HG03457 (cell line): Measurements from ENCODE around the gene KRTAP1-1.
"Not testable (repeated sequence)": the region's sequence is repeated elsewhere in the genome, so short reads cannot be mapped to it uniquely, and the experiment has no call there.

Experiments used
- ATAC-seq: cut with Tn5 transposase; IDR thresholded peaks from one replicate; pipeline ENCODE4 v1.9.1; 2021; ENCODE audit warnings: moderate number of reproducible peaks; ENCODE audit not compliant: unreplicated experiment

Gene KRTAP1-1

DNA sequence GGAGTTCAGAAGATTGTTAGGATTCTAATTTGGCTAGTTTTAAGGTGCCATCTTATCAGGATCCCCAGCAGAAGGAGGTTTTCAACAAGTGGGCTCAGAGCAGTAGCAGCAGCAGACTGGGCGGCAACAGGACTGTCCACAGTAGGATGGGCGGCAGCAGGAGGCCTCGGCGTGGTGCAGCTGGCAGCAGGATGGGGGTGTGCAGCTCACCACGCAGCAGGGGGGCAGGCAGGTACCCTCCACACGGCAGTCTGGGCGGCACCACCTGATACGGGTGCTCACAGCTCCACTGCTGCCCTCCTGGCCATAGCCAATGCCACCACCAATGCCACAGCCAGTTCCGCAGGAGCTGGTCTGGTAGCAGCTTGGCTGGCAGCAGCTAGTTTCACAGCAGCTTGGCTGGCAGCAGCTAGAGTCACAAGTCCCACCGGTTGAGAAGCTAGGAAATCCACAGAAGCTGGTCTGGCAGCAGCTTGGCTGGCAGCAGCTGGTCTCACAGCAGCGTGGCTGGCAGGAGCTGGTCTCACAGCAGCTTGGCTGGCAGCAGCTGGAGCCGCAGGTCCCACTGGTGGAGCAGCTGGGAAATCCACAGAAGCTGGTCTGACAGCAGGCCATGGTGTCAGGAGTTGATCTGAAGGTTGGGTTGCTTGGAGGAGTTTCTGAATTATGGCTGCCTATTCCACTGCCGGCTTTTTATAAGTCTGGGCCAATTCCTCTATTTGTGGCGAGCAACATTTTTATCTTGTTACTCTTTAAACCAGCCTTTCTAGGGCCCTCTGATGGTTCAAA is at the start of gene KRTAP1-1:
Gene KRTAP1-1 (minus strand): TSS at position 668 of the 789 bp plus-strand sequence. CDS start 53 bp downstream, at position 615.
- not testable (repeated sequence) for ATAC-seq

DNA sequence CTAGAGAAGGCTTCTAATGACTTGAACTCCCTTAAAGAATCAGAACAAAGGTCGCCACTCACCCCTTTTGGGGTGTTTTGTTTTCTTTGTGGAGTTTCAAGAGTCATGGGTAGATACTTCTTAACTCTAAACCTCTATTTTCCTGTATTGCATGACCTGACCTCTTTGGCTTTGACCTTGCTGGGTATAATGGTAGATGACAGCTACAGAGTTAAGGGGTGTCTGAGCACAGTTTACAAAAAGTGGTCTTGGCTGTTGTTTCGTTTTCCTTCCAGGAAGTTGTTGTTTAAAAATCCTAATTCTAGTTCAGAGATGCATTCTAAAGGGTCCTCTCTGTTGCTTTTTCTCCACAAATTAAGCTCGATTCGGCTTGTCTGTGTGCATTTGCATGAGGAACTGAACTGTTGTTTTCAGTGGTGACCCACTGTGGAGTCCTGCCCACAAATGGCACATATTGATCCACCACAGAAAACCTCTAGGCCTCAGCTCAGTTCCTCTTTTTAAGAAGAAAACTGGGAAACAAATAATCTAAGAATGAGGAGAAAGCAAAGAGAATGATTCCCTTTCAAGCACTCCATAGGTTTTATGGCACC is 47.6 kb upstream of the KRTAP1-1 start:
- not testable (repeated sequence) for ATAC-seq

DNA sequence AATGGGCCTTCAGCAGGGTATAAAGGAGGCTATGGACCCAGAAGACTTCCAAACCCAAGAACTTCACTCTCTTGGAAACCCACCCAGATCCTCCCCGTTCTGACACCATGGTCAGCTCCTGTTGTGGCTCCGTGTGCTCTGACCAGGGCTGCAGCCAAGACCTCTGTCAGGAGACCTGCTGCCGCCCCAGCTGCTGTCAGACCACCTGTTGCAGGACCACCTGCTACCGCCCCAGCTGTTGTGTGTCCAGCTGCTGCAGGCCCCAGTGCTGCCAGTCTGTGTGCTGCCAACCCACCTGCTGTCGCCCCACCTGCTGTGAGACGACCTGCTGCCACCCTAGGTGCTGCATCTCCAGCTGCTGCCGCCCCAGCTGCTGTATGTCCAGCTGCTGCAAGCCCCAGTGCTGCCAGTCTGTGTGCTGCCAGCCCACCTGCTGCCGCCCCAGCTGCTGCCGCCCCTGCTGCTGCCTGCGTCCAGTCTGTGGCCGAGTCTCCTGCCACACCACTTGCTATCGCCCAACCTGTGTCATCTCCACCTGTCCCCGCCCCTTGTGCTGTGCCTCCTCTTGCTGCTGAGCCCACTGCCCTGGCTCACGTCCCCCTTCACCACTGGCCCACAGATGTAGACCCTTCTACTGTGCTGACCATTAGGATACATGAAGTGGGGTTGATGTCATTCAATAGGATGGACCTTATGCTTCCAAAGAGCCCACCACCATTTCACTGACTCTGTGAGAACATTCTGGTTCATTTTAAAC is 43.0 kb upstream of the KRTAP1-1 start, which contains the start of gene KRTAP4-7:
Gene KRTAP4-7 (plus strand): TSS at position 51 of the 757 bp plus-strand sequence. CDS start 57 bp downstream, at position 108.
- ATAC-seq = not testable (repeated sequence)

GRCh38 chr17:41083427-41083826 is 42.2 kb upstream of the KRTAP1-1 start:
- not testable (repeated sequence) for ATAC-seq

- ATAC-seq = no peak
Measured at GRCh38 chr17:41082626-41083025, 41.4 kb upstream of the KRTAP1-1 start.

DNA sequence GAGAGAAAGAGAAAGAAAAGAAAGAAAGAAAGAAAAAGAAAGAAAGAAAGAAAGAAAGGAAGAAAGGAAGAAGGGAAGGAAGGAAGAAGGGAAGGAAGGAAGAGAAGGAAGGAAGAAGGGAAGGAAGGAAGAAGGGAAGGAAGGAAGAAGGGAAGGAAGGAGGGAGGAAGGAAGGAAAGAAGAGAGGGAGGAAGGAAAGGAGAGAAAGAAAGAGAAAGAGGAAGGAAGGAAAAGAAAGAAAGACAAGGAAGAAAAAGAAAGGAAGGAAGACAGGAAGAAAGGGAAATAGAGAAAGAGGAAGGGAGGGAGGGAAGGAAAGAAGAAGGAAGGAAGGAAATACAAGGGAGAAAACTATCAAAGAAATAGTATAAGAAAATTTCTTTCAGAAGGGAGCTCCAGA is 35.5 kb upstream of the KRTAP1-1 start:
- ATAC-seq = no peak

GRCh38 chr17:41073676-41074075 is 32.4 kb upstream of the KRTAP1-1 start:
- no peak for ATAC-seq

DNA sequence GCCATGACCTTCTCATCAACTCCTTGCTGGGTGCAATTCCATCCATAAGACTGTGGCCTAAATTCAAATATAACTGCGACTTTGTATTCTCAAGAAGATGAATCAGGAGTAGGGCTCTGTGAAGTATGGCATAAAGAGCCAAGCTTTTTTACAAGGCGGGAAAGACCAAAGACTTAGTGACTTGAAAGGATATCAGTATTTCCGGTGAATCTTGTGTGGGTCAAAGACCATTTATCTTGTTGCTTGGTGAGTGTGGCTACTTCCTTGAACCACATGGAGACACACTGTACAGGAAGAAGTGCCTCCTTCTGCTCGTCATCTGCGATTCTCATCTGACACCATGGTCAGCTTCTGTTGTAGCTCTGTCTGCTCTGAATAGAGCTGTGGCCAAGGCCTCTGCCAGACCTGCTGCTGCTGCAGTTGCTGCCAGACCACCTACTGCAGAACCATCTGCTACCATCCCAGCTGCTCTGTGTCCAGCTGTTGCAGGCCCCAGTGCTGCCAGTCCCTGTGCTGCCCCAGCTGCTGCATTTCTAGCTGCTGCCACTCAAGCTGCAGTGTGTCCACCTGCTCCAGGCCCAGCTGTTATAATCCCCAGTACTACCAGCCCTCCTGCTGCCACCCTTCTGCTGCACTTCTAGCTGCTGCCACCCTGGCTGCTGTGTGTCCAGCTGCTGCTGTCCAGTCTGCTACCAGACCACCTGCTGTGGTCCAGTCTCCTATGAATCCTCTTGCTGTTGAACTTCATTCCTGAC is 30.5 kb upstream of the KRTAP1-1 start:
- no peak for ATAC-seq

- no peak for ATAC-seq
Measured at GRCh38 chr17:41069031-41069430, 27.8 kb upstream of the KRTAP1-1 start.

DNA sequence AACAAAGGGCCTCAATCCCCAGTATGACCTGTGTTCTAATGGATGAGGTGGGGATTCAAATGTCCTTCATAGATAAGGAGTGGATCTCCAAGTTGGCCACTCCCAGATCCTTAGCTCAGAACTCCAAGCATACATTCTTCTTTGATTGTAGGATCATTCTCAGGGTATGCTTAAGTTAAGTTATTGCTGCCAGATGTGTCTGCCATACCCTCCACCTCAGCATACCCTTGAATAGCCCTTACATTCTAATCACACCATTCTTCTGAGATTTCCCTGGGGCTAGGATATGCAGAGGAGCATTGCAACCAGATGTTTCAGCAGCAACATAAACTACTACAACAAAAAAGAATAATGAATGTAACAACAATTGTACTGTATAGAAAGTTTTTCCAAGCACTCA is 26.0 kb upstream of the KRTAP1-1 start:
- ATAC-seq = no peak

GRCh38 chr17:41065829-41066624 is 24.8 kb upstream of the KRTAP1-1 start, which contains the start of gene KRTAP2-4:
Gene KRTAP2-4 (minus strand): TSS chr17:41065879. CDS start chr17:41065845, 34 bp downstream.
- ATAC-seq = no peak

DNA sequence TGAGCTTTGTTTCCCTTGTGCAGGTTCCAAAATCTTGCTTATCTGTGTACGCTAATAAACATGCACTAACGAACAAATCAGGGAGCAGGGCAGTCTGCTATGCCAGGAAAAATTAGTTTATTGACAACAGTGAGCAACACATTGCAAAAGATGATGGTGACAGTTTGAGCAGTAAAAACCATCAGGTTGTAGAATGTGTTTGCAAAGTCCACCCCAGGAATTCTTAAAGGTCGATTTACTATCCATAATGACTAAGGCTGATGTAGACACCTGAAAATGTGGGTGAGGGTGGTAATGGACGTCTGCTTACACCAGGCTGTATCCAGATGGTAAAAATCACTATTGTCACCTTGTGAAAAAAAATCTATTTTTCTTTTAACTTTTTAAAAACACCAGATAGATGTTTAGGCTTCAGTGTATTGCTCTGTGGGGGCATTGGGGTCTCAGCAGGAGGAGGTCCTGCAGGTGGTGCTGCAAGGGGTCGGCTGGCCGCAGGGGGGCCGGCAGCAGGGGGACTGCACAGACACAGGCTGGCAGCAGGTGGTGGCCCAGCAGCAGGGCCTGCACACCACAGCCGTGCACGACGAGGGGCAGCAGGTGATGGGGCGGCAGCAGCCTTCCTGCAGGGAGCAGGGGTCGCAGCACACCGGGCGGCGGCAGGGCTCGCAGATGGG is 23.9 kb upstream of the KRTAP1-1 start:
- ATAC-seq = not testable (repeated sequence)

DNA sequence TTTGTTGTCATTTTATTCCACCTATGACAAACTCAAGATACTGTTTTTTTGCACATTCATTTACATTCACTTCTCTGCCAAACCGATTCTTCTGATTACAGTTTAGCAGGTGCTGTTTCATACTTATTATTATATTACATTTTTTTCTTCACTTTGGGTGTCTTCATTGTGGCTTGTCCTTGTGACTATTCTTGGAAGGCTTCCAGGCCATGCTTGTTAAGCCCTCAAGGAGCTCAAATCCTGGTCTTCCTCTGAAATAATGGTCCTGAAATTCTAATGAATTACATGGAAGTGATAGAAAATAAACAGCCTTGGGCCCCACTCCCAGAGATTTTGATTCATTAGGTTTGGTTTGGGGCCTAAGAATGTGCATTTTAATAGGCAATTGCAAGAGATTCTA is 23.1 kb upstream of the KRTAP1-1 start:
- ATAC-seq = no peak

GRCh38 chr17:41063449-41063848 is 22.2 kb upstream of the KRTAP1-1 start:
- ATAC-seq = no peak

- no peak for ATAC-seq
Measured at GRCh38 chr17:41061964-41062363, 20.7 kb upstream of the KRTAP1-1 start.

- no peak for ATAC-seq
Measured at GRCh38 chr17:41060052-41060604, 18.9 kb upstream of the KRTAP1-1 start, which contains the start of gene KRTAP2-3. Gene KRTAP2-3 (minus strand): TSS chr17:41060114. CDS start chr17:41060050, 64 bp downstream.

DNA sequence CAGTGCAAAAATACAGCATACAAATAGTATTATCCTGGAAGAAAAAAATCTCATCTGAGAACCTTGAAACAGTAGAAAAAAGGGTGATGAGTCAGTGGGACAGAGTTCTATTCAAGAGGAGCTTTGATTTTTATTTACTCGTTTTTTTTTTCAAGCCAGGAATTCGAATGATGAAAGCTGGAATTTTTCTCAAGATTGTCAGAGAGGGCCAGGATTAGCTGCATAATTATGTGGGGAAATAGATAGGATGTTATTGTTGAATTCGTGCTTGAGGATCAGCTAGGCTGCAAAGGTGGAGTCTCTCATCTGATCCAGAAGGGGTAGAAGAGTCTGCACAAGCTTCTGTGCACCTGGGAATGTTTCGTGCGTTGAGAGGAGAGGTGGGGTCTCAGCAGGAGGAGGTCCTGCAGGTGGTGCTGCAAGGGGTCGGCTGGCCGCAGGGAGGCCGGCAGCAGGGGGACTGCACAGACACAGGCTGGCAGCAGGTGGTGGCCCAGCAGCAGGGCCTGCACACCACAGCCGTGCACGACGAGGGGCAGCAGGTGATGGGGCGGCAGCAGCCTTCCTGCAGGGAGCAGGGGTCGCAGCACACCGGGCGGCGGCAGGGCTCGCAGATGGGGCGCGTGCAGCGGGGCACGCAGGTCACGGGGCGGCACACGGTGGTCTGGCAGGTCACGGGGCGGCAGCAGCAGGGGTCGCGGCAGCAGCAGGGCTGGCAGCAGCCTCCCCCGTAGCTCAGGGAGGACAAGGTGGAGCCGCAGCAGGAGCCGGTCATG is 18.2 kb upstream of the KRTAP1-1 start:
- ATAC-seq = not testable (repeated sequence)

DNA sequence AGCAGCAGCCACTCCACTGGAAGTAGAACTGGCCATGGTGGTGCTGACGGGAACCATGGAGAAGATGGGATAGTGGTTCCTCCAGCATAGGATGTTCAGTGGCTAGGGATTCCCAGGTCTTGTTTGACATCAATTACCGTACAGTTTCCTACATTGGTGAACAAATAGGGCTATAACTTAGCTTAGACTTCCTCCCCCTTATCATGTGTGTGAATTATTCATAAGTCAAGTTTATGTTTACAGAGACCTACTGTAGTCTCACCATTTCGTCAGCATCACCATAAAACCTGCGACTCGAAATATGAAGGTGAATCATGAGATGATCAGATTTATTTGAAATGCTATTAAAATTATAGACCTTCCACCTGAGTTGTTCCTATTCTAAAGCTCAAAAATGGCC is 17.5 kb upstream of the KRTAP1-1 start:
- no peak for ATAC-seq
